HG02571 (cell line): ENCODE results near the gene ANKRD24.
"Not testable (repeated sequence)": the region's sequence is repeated elsewhere in the genome, so short reads cannot be mapped to it uniquely, and the experiment has no call there.

Source experiments
- ATAC-seq: cut with Tn5 transposase; IDR thresholded peaks from one replicate; pipeline ENCODE4 v1.9.1; 2021; ENCODE audit warnings: mild to moderate bottlenecking, moderate library complexity; ENCODE audit not compliant: unreplicated experiment

ANKRD24 gene

GRCh38 chr19:4230237-4230636 lies 47.7 kb downstream of the ANKRD24 start:
- not testable (repeated sequence) for ATAC-seq

GRCh38 chr19:4231521-4231920 lies 49.0 kb downstream of the ANKRD24 start:
- not testable (repeated sequence) for ATAC-seq

DNA sequence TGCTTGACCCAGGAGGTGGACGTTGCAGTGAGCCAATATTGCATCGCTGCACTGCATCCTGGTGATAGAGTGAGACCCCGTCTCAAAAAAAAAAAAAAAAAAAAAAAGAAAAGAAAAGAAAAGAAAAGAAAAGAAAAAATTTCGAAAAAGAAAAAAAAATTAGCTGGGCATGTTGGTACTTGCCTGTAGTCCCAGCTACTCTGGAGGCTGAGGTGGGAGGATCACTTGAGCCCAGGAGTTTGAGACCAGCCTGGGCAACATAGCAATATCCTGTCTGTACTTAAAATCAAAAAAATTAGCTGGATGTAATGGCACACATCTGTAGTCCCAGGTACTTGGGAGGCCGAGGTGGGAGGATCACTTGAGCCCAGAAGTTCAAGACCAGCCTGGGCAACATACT lies 49.6 kb downstream of the ANKRD24 start:
- ATAC-seq = not testable (repeated sequence)

DNA sequence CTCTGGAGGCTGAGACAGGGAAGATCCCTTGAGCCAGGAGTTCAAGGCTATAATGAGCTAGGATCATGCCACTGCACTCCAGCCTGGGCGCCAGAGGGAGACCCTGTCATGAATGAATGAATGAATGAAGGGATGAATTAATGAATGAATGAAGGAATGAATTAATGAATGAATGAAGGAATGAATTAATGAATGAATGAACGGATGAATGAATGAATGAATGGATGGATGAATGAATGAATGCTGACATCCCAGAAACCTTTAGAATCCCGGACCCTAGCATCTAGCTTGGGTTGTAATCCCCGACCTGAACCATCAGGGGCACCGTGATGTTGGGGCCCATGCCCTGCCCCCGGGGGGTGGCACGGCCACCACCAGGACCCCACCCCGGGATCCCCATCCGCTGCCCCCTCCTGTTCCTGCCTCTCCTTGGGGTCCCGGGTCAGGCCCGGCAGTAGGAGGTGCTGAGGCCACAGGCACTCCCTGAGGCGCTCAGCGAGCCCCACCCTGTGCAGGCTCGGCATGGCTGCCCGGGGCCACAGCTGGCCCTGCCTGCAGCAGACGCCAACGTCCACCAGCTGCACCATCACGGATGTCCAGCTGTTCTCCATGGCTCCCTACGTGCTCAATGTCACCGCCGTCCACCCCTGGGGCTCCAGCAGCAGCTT lies 50.3 kb downstream of the ANKRD24 start:
- ATAC-seq = no peak

DNA sequence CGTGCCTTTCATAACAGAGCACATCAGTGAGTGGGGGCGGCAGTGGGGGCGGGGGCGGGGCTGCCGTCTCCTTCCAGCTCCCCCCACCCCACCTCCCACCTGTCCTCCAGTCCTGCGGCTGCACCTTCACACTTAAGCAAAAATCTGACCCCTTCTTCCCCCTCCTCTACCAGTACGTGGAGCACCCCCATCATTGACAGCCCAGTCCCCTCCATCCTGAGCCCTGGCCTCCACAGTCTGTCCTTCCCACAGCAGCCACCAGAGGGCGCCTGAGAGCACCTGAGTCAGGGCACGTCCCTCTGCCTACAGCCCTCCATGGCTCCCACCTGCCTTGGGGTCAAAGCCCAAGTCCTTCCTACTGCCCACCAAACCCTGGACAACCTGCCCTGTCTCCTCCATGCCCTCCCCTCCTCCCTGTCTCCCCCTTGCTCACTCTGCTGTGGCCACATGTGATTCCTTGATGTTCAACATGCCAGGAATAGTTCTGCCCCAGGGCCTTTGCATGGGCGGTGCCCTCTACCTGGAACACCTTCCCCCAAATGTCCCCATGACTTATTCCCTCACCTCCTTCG lies 50.9 kb downstream of the ANKRD24 start:
- no peak for ATAC-seq

DNA sequence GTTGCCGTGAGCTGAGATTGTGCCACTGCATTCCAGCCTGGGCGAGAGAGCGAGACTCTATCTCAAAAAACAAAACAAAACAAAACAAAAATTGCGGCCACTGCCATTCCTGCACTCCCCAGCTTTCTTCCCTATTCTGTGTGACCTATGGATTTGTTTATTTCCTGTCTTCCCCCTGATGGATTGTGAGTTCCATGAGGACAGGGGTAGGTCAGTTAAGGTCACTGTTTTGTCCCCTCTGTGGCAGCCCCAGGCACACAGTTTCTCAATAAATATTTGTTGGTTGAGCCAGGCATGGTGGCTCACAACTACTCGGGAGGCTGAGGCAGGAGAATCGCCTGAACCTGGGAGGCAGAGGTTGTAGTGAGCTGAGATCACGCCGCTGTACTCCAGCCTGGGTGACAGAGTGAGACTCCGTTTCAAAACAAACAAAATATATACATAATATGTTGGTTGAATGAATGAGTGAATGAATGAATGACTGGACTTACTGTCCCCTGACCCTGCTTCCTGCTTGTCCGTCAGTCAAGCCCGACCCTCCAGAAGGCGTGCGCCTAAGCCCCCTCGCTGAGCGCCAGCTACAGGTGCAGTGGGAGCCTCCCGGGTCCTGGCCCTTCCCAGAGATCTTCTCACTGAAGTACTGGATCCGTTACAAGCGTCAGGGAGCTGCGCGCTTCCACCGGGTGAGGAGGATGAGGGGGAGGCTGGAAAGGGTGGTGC lies 51.8 kb downstream of the ANKRD24 start:
- ATAC-seq = no peak

DNA sequence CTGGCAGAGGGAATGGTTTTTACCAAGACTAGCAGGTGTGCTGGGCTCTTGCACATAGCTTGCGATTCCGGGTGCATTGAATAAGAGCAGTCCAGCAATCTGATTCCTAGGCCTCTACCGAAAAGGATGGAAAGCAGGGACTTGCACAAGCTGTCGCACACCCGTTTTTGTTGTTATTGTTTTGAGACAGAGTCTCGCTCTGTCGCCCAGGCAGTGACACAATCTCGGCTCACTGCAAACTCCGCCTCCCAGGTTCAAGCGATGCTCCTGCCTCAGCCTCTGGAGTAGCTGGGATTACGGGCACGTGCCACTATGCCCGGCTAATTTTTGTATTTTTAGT lies 52.3 kb downstream of the ANKRD24 start:
- ATAC-seq = no peak

GRCh38 chr19:4237510-4237909 lies 55.0 kb downstream of the ANKRD24 start:
- ATAC-seq = not testable (repeated sequence)

DNA sequence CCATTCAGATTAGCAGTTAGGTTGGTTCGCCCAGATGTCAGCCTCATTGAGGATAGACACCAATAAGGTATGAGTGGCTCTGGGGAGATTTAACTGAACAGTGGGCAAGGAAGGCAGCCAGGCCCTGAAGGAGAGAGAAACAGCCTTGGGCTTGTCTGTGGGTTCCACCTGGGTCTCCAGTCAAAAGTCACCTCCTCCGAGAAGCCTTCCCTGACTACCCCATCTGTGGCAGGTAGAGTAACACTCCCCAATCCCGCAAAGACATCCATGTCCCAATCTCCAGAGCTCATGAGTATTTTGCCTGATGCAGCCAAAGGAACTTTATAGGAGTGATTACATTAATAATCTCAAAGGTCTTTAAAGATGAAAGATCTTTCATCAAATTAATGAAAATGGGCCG lies 56.3 kb downstream of the ANKRD24 start:
- no peak for ATAC-seq

GRCh38 chr19:4241824-4242430 lies 59.4 kb downstream of the ANKRD24 start:
- no peak for ATAC-seq

- ATAC-seq = not testable (repeated sequence)
These were observed 63.4 kb downstream of the ANKRD24 start for GRCh38 chr19:4245938-4246337.

GRCh38 chr19:4246767-4247593 lies 64.5 kb downstream of the ANKRD24 start, which contains the start of gene YJU2:
YJU2 (plus strand) TSS chr19:4247080; CDS start chr19:4247147, 67 bp downstream.
- ATAC-seq = peak; percentile 82

- no peak for ATAC-seq
These were observed 74.1 kb downstream of the ANKRD24 start for GRCh38 chr19:4256563-4256962.

DNA sequence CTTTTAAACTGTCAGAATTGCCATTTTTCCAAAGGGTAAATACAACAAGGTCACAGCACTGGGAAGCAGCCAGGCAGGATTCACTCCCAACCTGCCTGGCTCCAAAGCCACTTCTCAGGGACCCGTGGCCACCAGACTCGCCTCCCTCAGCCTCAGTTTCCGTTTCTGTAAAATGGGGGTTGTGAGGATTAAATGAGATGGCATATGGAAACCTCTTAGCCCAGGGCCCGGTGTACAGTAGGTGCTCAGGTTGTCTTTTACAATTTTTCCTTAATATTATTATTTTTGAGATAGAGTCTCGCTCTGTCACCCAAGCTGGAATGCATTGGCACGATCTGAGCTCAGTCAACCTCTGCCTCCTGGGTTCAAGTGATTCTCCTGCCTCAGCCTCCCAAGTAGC lies 74.5 kb downstream of the ANKRD24 start:
- no peak for ATAC-seq

DNA sequence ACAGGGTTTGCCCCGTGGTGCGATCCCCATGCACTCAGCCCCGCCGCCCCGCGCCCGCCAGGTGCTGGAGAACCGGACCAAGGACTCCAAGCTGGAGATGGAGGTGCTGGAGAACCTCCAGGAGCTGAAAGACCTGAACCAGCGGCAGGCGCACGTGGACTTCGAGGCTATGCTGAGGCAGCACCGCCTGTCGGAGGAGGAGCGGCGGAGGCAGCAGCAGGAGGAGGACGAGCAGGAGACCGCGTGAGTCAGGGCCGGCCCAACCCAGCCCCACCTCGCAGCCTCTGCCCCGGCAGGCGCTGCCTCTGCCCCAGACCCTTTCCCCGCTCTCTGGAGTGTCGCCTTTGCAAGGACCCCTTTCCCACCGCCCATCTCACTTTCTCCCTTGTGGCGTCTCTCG lies 75.7 kb downstream of the ANKRD24 start:
- no peak for ATAC-seq

- ATAC-seq = no peak
These were observed 78.2 kb downstream of the ANKRD24 start for GRCh38 chr19:4260613-4261191.

GRCh38 chr19:4264812-4265211 lies 82.3 kb downstream of the ANKRD24 start:
- ATAC-seq = no peak

DNA sequence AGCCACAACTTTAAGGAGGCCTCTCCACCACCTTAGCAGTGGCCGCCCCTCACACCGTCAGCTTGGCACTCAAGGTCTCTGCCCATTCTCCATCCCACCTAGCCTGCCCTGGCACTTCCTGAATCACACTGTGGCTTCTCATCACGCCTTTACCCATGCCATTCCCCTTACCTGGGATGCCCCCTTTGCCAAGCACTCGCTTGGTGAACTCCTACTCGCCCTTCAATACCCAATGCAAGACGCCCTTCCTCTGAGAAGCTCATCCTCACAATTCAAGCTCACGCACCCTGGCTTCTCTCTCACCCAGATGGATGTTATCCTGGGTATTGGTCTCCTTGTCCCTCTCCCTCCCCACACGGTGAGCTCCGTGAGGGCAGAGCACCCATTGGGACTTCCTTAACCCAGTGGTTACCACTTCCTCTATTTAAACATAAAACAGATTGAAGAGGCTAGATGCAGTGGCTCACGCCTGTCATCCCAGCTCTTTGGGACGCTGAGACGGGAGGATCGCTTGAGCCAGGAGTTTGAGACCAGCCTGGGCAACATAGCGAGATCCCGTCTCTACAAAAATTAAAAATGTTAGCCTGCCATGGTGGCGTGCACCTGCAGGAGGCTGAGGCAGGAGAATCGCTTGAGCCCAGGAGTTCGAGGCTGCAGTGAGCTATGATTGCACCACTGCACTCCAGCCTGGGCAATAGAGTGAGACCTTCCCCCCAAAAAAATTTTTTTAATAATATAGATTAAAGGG lies 83.9 kb downstream of the ANKRD24 start:
- ATAC-seq = no peak

- ATAC-seq = no peak
These were observed 84.8 kb downstream of the ANKRD24 start for GRCh38 chr19:4267101-4267900.
